HFF-Myc (cell line): Measurements from ENCODE around the gene HGF.

Experiments used
- DNase-seq: peaks from one replicate; pipeline ENCODE4 v3.0.0-alpha.2; 2011; ENCODE audit warnings: low read depth; ENCODE audit errors: extremely low read depth
- H3K4me3 ChIP-seq: replicated peaks from 2 replicates; pipeline ENCODE4 v1.5.1; 2011; ENCODE audit warnings: low read depth, mild to moderate bottlenecking, control low read depth, low read length
- TF ChIP-seq, protein P1 (sequence below): IDR thresholded peaks from 2 replicates; pipeline ENCODE4 v1.5.1; 2012; ENCODE audit warnings: mild to moderate bottlenecking, low read depth, low read length, control low read depth; ENCODE audit errors: missing control alignments

The HGF gene

GRCh38 chr7:81761821-81762220, 8.0 kb downstream of the HGF start:
- no peak overlapping the region for H3K4me3 ChIP-seq
- DNase-seq: no peak
- TF ChIP-seq, protein P1, sequence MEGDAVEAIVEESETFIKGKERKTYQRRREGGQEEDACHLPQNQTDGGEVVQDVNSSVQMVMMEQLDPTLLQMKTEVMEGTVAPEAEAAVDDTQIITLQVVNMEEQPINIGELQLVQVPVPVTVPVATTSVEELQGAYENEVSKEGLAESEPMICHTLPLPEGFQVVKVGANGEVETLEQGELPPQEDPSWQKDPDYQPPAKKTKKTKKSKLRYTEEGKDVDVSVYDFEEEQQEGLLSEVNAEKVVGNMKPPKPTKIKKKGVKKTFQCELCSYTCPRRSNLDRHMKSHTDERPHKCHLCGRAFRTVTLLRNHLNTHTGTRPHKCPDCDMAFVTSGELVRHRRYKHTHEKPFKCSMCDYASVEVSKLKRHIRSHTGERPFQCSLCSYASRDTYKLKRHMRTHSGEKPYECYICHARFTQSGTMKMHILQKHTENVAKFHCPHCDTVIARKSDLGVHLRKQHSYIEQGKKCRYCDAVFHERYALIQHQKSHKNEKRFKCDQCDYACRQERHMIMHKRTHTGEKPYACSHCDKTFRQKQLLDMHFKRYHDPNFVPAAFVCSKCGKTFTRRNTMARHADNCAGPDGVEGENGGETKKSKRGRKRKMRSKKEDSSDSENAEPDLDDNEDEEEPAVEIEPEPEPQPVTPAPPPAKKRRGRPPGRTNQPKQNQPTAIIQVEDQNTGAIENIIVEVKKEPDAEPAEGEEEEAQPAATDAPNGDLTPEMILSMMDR: no peak

GRCh38 chr7:81761031-81761430, 8.8 kb downstream of the HGF start:
- TF ChIP-seq, protein P1: no peak
- no peak for DNase-seq
- H3K4me3 ChIP-seq: no peak overlapping the region

GRCh38 chr7:81754918-81755696, 14.7 kb downstream of the HGF start:
- no peak overlapping the region for H3K4me3 ChIP-seq
- DNase-seq: no peak
- TF ChIP-seq, protein P1: no peak

GRCh38 chr7:81753392-81753791, 16.5 kb downstream of the HGF start:
- DNase-seq: no peak
- TF ChIP-seq, protein P1: no peak
- no peak overlapping the region for H3K4me3 ChIP-seq

GRCh38 chr7:81752318-81752714, 17.5 kb downstream of the HGF start:
- DNase-seq: no peak
- TF ChIP-seq, protein P1: no peak
- H3K4me3 ChIP-seq: no peak overlapping the region

GRCh38 chr7:81751619-81752317, 18.1 kb downstream of the HGF start:
- DNase-seq: no peak
- no peak overlapping the region for H3K4me3 ChIP-seq
- TF ChIP-seq, protein P1: no peak
